Left lung (tissue), 10 donors: Measurements from ENCODE around the gene AKNAD1. TPM values are rescaled to one million over a fixed set of nuclear protein-coding genes. Genes with fewer than 3 reads are reported as not detected.

Experiments
- ATAC-seq: fragments of 200-7000 bp; cut with Tn5 transposase; one replicate; pipeline ENCODE4 v1.9.1; 2020; ENCODE audit warnings: moderate library complexity
- DNase-seq, 4 donors: peaks; one replicate each; pipeline ENCODE4 v3.0.0-alpha.2; 2013 to 2020
- H3K27ac ChIP-seq, 2 donors: fragments of 200-600 bp; sonication (generic) in 1 of 2; one replicate each; pipeline versions ENCODE4 v1.5.0 to v1.8.0; 2020 to 2021
- H3K27me3 ChIP-seq, 2 donors: fragments of 200-600 bp; sonication (generic) in 1 of 2; one replicate each; pipeline versions ENCODE4 v1.5.0 to v1.8.0; 2020 to 2021
- H3K36me3 ChIP-seq, 2 donors: fragments of 200-600 bp; sonication (generic) in 1 of 2; one replicate each; pipeline versions ENCODE4 v1.5.0 to v1.8.0; 2020 to 2021
- H3K4me1 ChIP-seq, 2 donors: fragments of 200-600 bp; one replicate each; pipeline ENCODE4 v1.8.0; 2021
- H3K4me3 ChIP-seq, 2 donors: fragments of 200-600 bp; sonication (generic) in 1 of 2; one replicate each; pipeline versions ENCODE4 v1.5.0 to v1.8.0; 2020 to 2021; ENCODE audit warnings: mild to moderate bottlenecking in 1 of 2
- H3K9me3 ChIP-seq, 2 donors: fragments of 200-600 bp; sonication (generic) in 1 of 2; one replicate each; pipeline versions ENCODE4 v1.5.0 to v1.8.0; 2020 to 2021
- CTCF ChIP-seq, 2 donors: fragments of 200-600 bp; sonication (generic) in 1 of 2; IDR thresholded peaks; one replicate each; pipeline versions ENCODE4 v1.5.0 to v1.8.0; 2021; ENCODE audit warnings: antibody characterized with exemption in 2 of 2
- intact Hi-C, 2 donors: fragments of 100-400 bp; cut with DNase I; formaldehyde crosslinking; loops; one replicate each; pipeline versions ENCODE4 v1.11.2 to v1.14.2; 2022
- polyA plus RNA-seq, 6 donors: library from polyadenylated mRNA; unstranded; fragments of 120-200 nt; gene quantifications; one replicate each; pipeline ENCODE4 v1.2.1, GENCODE V29; 2013; ENCODE audit not compliant: insufficient read length in 6 of 6
- total RNA-seq, 2 donors: library from RNA; stranded (reverse); fragmentation: NEBNext Ultra II Directional; extraction: Animal tissue kit (Norgen Biotek cat#: 25700); gene quantifications; one replicate each; pipeline ENCODE4 v1.2.1, GENCODE V29; 2021
- donor health status: DM: no; HTN: yes; CAD: no.
- donor health status: DM: no; HTN: no; CAD: no.

The AKNAD1 gene
- total and polyA plus RNA-seq, 8 donors = 0.06 to 0.94 (median 0.49) TPM; not detected in 2

GRCh38 chr1:108777839-108778238, 79.1 kb downstream of the AKNAD1 start:
- H3K27me3 ChIP-seq = no peaks in the 10 kb centered on the region
- no peak for TF ChIP-seq CTCF (IDR thresholded peaks at IDR 0.05)
- H3K9me3 ChIP-seq = no peaks in the 10 kb centered on the region
- H3K27ac ChIP-seq = no peak overlapping the region
- DNase-seq (no peak), ATAC-seq (no peak)
- peaks cover 7 to 88% of the 10 kb centered on the region in 2 donors for H3K36me3 ChIP-seq
- no peaks in the 10 kb centered on the region for H3K4me1 ChIP-seq
- H3K4me3 ChIP-seq = no peak overlapping the region
- intact Hi-C loops = no loop called here

- intact Hi-C loops = no loop called here
- Histone ChIP-seq H3K27ac (no peak overlapping the region), H3K9me3 (no peaks in the 10 kb centered on the region), H3K4me1 (no peaks in the 10 kb centered on the region), H3K36me3 (peaks cover 0 to 75% of the 10 kb centered on the region in 2 donors), H3K4me3 (no peak overlapping the region), H3K27me3 (no peaks in the 10 kb centered on the region)
- TF ChIP-seq CTCF (IDR thresholded peaks at IDR 0.05) = no peak
- ATAC-seq = no peak
- no peak for DNase-seq
Measured at GRCh38 chr1:108767708-108768107, 89.2 kb downstream of the AKNAD1 start.

GRCh38 chr1:108767115-108767514, 89.8 kb downstream of the AKNAD1 start:
- Histone ChIP-seq H3K27me3 (no peaks in the 10 kb centered on the region), H3K36me3 (peaks cover 0 to 76% of the 10 kb centered on the region in 2 donors), H3K4me3 (no peak overlapping the region), H3K4me1 (no peaks in the 10 kb centered on the region), H3K27ac (no peak overlapping the region), H3K9me3 (no peaks in the 10 kb centered on the region)
- ATAC-seq = no peak
- intact Hi-C loops = no loop called here
- no peak for DNase-seq
- TF ChIP-seq CTCF (IDR thresholded peaks at IDR 0.05) = no peak

Other genes with a start within 250 kb of the AKNAD1 start
- gene HENMT1, start 196.0 kb downstream of the AKNAD1 start, total RNA-seq = 1 to 10 TPM; 7.0 to 7.6 TPM
- gene HENMT1, start 196.0 kb downstream of the AKNAD1 start, polyA plus RNA-seq = 10 to 100 TPM; 10.3 to 13.5 (median 11.4) TPM
- 10 to 100 TPM; 24.7 to 40.5 TPM for gene PRPF38B, start 164.8 kb downstream of the AKNAD1 start, total RNA-seq
- gene PRPF38B, start 164.8 kb downstream of the AKNAD1 start, polyA plus RNA-seq = 10 to 100 TPM; 82.2 to 95.5 (median 89.3) TPM
- gene FNDC7, start 144.2 kb downstream of the AKNAD1 start, total RNA-seq = not detected
- under 1 TPM in 2 of 6 donors, not detected in 4; 0.06 to 0.07 TPM for gene FNDC7, start 144.2 kb downstream of the AKNAD1 start, polyA plus RNA-seq
- 10 to 100 TPM; 44.4 to 47.8 TPM for gene STXBP3, start 110.4 kb downstream of the AKNAD1 start, total RNA-seq
- 10 to 100 TPM; 48.3 to 60.2 (median 52.9) TPM for gene STXBP3, start 110.4 kb downstream of the AKNAD1 start, polyA plus RNA-seq
- gene GPSM2, start 19.9 kb upstream of the AKNAD1 start, total RNA-seq = 10 to 100 TPM; 25.1 to 27.0 TPM
- gene GPSM2, start 19.9 kb upstream of the AKNAD1 start, polyA plus RNA-seq = 10 to 100 TPM; 24.9 to 39.3 (median 30.1) TPM
- gene CLCC1, start 106.4 kb upstream of the AKNAD1 start, total RNA-seq = 10 to 100 TPM; 35.4 to 38.0 TPM
- 10 to 100 TPM; 47.4 to 59.2 (median 51.1) TPM for gene CLCC1, start 106.4 kb upstream of the AKNAD1 start, polyA plus RNA-seq
- gene WDR47, start 185.0 kb upstream of the AKNAD1 start, total RNA-seq = 10 to 100 TPM; 15.2 to 18.5 TPM
- gene WDR47, start 185.0 kb upstream of the AKNAD1 start, polyA plus RNA-seq = 10 to 100 TPM; 14.1 to 17.5 (median 15.3) TPM
- 10 to 100 TPM; 46.9 to 66.7 TPM for gene TAF13, start 218.9 kb upstream of the AKNAD1 start, total RNA-seq
- gene TAF13, start 218.9 kb upstream of the AKNAD1 start, polyA plus RNA-seq = 10 to 100 TPM; 27.9 to 38.9 (median 33.3) TPM
- 10 to 100 TPM; 38.0 to 40.7 TPM for gene TMEM167B, start 233.7 kb upstream of the AKNAD1 start, total RNA-seq
- gene TMEM167B, start 233.7 kb upstream of the AKNAD1 start, polyA plus RNA-seq = 10 to 100 TPM; 33.5 to 47.2 (median 43.2) TPM